GM18505 (cell line): Measurements from ENCODE around the gene AIFM2.
"Not testable (repeated sequence)": the region's sequence is repeated elsewhere in the genome, so short reads cannot be mapped to it uniquely, and the experiment has no call there.

Experiments used
- ATAC-seq: cut with Tn5 transposase; IDR thresholded peaks from one replicate; pipeline ENCODE4 v1.9.1; 2021; ENCODE audit not compliant: unreplicated experiment
- POLR2A ChIP-seq: IDR thresholded peaks from 4 replicates; pipeline ENCODE4 v1.6.1; 2011; ENCODE audit warnings: borderline replicate concordance; ENCODE audit not compliant: insufficient read depth, insufficient read length; ENCODE audit errors: extremely low read depth

Gene AIFM2

GRCh38 chr10:70088308-70088698 is 44.3 kb downstream of the AIFM2 start:
- ATAC-seq: no peak
- TF ChIP-seq POLR2A: no peak

GRCh38 chr10:70087616-70088307 is 44.9 kb downstream of the AIFM2 start:
- no peak for ATAC-seq
- no peak for TF ChIP-seq POLR2A

GRCh38 chr10:70085975-70086613 is 46.5 kb downstream of the AIFM2 start:
- TF ChIP-seq POLR2A: no peak

GRCh38 chr10:70084189-70084588 is 48.4 kb downstream of the AIFM2 start:
- no peak for ATAC-seq
- TF ChIP-seq POLR2A: no peak

More at GRCh38 chr10:70085975-70086613, 46.5 kb downstream of the AIFM2 start:
- ATAC-seq: no peak

GRCh38 chr10:70080789-70081188 is 51.8 kb downstream of the AIFM2 start:
- ATAC-seq: not testable (repeated sequence)

GRCh38 chr10:70078937-70079336 is 53.7 kb downstream of the AIFM2 start:
- no peak for ATAC-seq

GRCh38 chr10:70078329-70078728 is 54.3 kb downstream of the AIFM2 start:
- no peak for ATAC-seq

More at GRCh38 chr10:70078937-70079336, 53.7 kb downstream of the AIFM2 start:
- no peak for TF ChIP-seq POLR2A

GRCh38 chr10:70074971-70075370 is 57.7 kb downstream of the AIFM2 start:
- no peak for TF ChIP-seq POLR2A
- no peak for ATAC-seq

More at GRCh38 chr10:70078329-70078728, 54.3 kb downstream of the AIFM2 start:
- no peak for TF ChIP-seq POLR2A

GRCh38 chr10:70074165-70074564 is 58.5 kb downstream of the AIFM2 start:
- TF ChIP-seq POLR2A: no peak
- no peak for ATAC-seq

GRCh38 chr10:70070834-70071233 is 61.8 kb downstream of the AIFM2 start:
- no peak for ATAC-seq
- TF ChIP-seq POLR2A: no peak

- ATAC-seq: no peak
- no peak for TF ChIP-seq POLR2A
Measured at GRCh38 chr10:70069346-70069745, 63.3 kb downstream of the AIFM2 start.

- ATAC-seq: no peak
- TF ChIP-seq POLR2A: no peak
Measured at GRCh38 chr10:70068925-70069324, 63.7 kb downstream of the AIFM2 start.

GRCh38 chr10:70067586-70067985 is 65.0 kb downstream of the AIFM2 start:
- TF ChIP-seq POLR2A: no peak
- ATAC-seq: no peak

- TF ChIP-seq POLR2A: no peak
- no peak for ATAC-seq
Measured at GRCh38 chr10:70066190-70066589, 66.4 kb downstream of the AIFM2 start.
